ENCODE measurements around the gene RTEL1.

- no peak for TF ChIP-seq CTCF (conservative IDR thresholded peaks at IDR 0.05 in 1 of 2, IDR thresholded peaks at IDR 0.05 in 1 of 2; ENCODE audit: low read depth in 1 of 2, low read length in 2 of 2)
- no peak for TF ChIP-seq EZH2 (IDR thresholded peaks at IDR 0.05; ENCODE audit: low read length, missing control alignments)
Observed at GRCh38 chr20:63667858-63668257, 9.7 kb downstream of the RTEL1 start.

Measured in fibroblast of lung (primary cell).